Measurements from ENCODE around the gene LARP1.

Gene LARP1

DNA sequence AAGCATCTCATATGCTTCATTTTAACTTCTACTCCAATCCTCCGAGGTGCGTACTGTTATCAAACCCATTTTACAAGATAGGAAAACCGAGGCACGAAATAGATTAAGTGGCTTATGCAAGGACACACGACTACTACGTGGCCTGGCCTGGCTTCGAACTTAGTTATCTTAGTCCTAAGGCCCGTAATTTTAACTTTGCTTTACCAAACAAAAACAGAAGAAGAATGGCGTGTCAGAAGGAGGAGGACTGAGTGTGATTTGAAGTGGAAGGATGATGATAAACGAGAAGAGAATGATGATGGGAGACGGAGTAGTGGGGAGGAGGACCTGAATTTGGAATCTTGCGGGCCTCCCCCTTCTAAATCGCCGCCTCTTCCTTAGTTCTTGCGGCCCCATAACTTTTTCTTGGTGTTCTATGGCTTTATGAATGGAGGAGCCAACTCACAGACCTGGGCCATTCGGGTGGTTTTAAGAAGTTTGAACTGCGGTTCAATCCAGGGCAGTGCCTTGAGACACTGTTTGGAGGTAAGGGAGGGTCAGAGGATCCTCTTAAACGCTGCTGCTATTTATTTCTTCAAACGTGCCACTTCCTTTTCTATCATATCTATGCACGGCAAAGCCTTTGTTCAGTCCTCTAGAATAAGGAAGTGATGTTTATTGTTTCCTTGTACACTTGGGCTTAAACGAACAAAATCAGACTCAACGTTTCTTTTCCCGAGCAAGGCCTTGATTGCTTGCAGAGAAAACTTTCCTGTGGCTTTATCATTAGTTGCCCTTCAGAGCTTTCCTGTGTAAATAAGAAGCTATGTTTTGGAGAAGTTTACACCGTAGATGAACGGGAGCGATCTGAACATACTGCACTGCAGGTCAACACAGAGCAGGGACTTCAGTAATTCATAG lies 104.0 kb downstream of the LARP1 start:
- H3K27me3 ChIP-seq (ENCODE audit: low read depth): no peaks in the 10 kb centered on the region
- DNase-seq (ENCODE audit: low spot score in 2 of 2): peak in 1 of 2 experiments; percentile 16
- in situ Hi-C loops (cut with MboI; ENCODE audit: low sequenced_read_pairs): no loop called here
- H3K4me1 ChIP-seq: peaks cover 19% of the 10 kb centered on the region
- H3K4me3 ChIP-seq: peak overlapping the region; percentile 89
- peaks cover 13% of the 10 kb centered on the region for H3K36me3 ChIP-seq (replicated peaks)
- no peaks in the 10 kb centered on the region; the same call in 1 of the 2 replicates for H3K9me3 ChIP-seq

DNA sequence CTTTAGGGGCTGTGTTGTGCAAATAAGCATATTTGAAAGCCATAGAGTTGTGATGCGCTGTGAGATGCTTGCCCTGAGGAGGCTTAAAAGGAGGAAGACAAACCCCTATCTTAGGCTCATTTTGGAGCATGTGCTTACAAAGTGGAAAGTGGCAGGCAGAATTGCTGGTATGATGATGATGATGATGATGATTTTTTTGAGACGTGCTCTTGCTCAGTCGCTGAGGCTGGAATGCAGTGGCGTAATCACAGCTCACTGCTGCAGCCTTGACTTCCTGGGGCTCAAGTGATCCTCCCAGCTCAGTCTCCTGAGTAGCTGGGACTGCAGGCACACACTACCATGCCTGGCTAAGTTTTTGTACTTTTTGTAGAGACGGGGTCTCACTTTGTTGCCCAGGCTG lies 104.9 kb downstream of the LARP1 start:
- Histone ChIP-seq H3K9me3 (no peaks in the 10 kb centered on the region; the same call in 1 of the 2 replicates), H3K4me1 (peaks cover 19% of the 10 kb centered on the region), H3K27me3 (ENCODE audit: low read depth) (no peaks in the 10 kb centered on the region), H3K4me3 (peak overlapping the region; percentile 89), H3K36me3 (replicated peaks) (peaks cover 21% of the 10 kb centered on the region)
- peak in 1 of 2 experiments; percentile 32 for DNase-seq (ENCODE audit: low spot score in 2 of 2)
- in situ Hi-C loops (cut with MboI; ENCODE audit: low sequenced_read_pairs): no loop called here

DNA sequence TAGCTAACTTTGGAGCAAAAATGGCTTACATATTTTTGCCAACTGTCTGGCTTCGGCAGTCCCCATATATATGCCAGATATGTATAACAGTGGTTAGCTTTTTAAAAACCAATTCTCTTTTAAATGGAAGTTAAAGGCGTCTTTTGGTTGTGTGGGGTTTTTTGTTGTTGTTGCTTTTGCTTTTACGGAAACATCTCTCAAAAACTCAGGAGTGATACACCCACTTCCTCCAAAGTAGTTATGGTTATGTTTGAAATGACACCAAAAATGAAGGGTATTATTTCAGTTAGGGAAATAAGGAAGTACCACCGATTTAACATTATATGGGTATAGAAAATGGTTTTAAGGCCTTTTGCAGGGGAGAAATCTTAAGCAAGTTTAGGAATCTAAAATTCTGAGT lies 105.6 kb downstream of the LARP1 start:
- Histone ChIP-seq H3K4me1 (peaks cover 19% of the 10 kb centered on the region), H3K9me3 (no peaks in the 10 kb centered on the region; the same call in 1 of the 2 replicates), H3K36me3 (replicated peaks) (peaks cover 28% of the 10 kb centered on the region), H3K27me3 (ENCODE audit: low read depth) (no peaks in the 10 kb centered on the region), H3K4me3 (peak overlapping the region; percentile 89)
- in situ Hi-C loops (cut with MboI; ENCODE audit: low sequenced_read_pairs): no loop called here
- DNase-seq (ENCODE audit: low spot score in 2 of 2): no peak

DNA sequence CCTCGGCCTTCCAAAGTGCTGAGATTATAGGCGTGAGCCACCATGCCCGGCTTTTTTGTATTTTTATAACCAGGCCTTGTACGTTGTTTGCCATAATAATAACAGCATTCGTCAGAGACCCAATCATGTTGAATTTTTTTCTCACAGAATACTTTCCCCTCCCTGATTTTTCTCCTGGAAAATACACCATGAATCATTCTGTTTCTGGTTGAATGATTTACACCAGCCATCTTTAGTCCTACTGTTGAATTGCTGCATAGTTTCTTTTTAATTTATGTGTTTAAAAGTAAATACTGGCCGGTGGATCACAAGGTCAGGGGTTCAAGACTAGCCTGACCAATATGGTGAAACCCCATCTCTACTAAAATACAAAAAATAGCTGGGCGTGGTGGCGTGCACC lies 106.8 kb downstream of the LARP1 start:
- Histone ChIP-seq H3K27me3 (ENCODE audit: low read depth) (no peaks in the 10 kb centered on the region), H3K4me3 (no peak overlapping the region), H3K9me3 (no peaks in the 10 kb centered on the region; the same call in 1 of the 2 replicates), H3K4me1 (peaks cover 14% of the 10 kb centered on the region), H3K36me3 (replicated peaks) (peaks cover 34% of the 10 kb centered on the region)
- DNase-seq (ENCODE audit: low spot score in 2 of 2): no peak
- in situ Hi-C loops (cut with MboI; ENCODE audit: low sequenced_read_pairs): no loop called here

DNA sequence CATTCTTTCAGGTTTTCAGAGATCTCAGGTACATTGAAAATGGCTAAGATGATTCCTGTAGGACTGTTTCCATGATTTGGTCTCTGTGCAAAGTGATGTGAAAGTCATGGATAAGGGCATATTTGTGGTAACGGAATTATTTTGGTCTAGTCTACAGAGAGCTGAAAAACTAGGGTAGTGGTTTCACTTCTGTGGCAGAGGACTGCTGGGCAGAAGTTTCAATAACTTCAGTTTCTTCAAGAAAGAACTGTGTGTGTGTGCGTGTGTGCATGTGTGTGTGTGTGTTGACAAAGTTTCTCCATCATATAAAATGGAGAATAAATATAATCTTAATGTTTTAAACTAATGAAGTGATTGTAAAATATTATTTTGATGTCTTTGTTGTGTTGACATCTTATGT lies 107.6 kb downstream of the LARP1 start:
- in situ Hi-C loops (cut with MboI; ENCODE audit: low sequenced_read_pairs): no loop called here
- Histone ChIP-seq H3K4me3 (no peak overlapping the region), H3K27me3 (ENCODE audit: low read depth) (no peaks in the 10 kb centered on the region), H3K4me1 (peaks cover 11% of the 10 kb centered on the region), H3K36me3 (replicated peaks) (peaks cover 34% of the 10 kb centered on the region), H3K9me3 (no peaks in the 10 kb centered on the region)
- no peak for DNase-seq (ENCODE audit: low spot score in 2 of 2)

DNA sequence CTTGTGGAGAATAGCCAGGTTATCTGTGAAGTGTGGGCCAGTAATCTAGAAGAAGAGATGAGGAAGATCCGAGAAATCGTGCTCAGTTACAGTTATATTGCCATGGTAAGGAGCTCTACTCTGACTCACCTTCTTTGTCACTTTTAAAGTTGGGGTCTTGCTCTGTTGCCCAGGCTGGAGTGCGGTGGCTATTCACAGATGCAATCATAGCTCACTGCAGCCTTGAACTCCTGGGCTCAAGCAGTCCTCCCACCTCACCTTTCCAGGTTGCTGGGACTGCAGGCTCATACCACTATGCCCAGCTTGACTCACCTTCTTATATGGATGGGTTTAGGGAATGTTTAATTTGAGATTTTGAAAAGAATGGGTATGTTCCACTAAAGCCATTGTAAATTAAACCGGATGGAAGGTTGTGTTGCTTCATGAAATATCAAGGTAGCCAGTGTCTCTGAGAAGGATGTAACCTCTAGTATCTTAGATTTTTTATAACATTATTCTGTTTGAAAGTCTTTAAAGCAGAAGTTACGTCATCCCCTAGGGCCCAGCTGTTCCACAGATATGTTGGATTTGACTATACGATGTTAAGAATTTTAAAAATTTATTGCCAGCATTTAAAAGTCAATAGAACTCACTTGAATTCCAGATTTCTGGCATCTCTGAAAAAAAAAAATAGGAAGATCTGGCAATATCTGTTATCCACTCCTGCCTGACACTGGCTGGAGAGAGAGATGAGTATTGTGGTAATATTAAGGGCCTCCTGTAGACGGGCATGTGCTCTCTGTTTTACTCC lies 108.3 kb downstream of the LARP1 start:
- peaks cover 11% of the 10 kb centered on the region for H3K4me1 ChIP-seq
- peaks cover 36% of the 10 kb centered on the region for H3K36me3 ChIP-seq (replicated peaks)
- H3K4me3 ChIP-seq: no peak overlapping the region
- in situ Hi-C loops (cut with MboI; ENCODE audit: low sequenced_read_pairs): no loop called here
- DNase-seq (ENCODE audit: low spot score in 2 of 2): no peak
- no peaks in the 10 kb centered on the region for H3K9me3 ChIP-seq
- H3K27me3 ChIP-seq (ENCODE audit: low read depth): no peaks in the 10 kb centered on the region

DNA sequence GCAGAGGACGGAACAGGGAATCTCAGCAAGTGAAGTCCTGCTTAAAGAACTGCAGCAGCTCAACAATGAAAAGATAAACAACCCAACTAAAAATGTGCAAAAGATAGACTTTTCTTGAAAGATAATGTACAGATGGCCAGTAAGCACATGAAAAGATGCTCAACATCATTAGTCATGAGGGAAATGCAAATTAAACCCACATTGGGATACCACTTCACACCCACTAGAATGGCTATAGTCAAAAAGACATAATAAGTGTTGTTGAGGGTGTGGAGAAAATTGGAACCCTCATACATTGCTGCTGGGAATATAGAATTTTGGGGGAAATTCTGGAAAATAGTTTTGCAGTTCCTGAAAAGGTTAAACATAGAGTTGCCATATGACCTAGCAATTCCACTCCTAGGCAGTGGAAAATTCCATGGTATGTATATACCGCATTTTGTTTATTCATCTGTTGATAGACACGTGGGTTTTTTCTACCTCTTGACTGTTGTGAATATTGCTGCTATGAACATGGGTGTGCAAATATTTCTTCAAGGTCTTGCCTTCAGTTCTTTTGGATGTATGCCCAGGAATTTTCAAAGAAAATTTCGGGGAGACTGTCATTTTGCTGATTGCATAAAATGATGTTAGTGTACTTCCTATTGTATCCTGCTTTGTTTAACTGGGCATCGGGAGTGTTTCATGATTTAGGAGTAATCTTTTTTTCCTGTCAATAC lies 110.4 kb downstream of the LARP1 start:
- in situ Hi-C loops (cut with MboI; ENCODE audit: low sequenced_read_pairs): no loop called here

DNA sequence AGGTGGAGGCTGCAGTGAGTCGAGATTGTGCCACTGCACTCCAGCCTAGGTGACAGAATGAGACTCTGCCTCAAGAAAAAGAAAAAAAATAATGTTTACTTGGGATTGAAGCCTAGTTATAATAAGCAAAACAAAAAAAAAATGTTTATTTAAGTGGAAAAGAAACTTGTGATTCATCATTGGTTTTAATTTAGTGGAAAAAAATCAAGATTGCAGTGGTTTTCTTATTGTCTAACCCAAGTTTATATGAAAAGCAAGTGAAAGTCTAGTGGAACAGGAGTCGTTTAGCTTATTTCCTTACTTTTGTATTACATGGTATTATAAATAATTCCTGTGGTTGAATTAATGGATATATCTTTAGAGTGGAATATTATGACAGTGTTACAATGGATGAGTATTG lies 111.7 kb downstream of the LARP1 start:
- H3K36me3 ChIP-seq (replicated peaks): peaks cover 50% of the 10 kb centered on the region
- no peaks in the 10 kb centered on the region for H3K9me3 ChIP-seq
- in situ Hi-C loops (cut with MboI; ENCODE audit: low sequenced_read_pairs): no loop called here
- DNase-seq (ENCODE audit: low spot score in 2 of 2): no peak
- H3K4me3 ChIP-seq: no peak overlapping the region
- no peaks in the 10 kb centered on the region for H3K27me3 ChIP-seq (ENCODE audit: low read depth)
- H3K4me1 ChIP-seq: no peaks in the 10 kb centered on the region

More for the DNA sequence above, 110.4 kb downstream of the LARP1 start:
- Histone ChIP-seq H3K4me1 (peaks cover 4% of the 10 kb centered on the region; the same call in 1 of the 2 replicates), H3K4me3 (no peak overlapping the region), H3K36me3 (replicated peaks) (peaks cover 42% of the 10 kb centered on the region), H3K27me3 (ENCODE audit: low read depth) (no peaks in the 10 kb centered on the region), H3K9me3 (no peaks in the 10 kb centered on the region)
- DNase-seq (ENCODE audit: low spot score in 2 of 2): no peak

Measured in HAP-1 (cell line).